Endothelial cell of umbilical vein (primary cell): Measurements from ENCODE around the gene HOXC13.

ENCODE experiments used
- CTCF ChIP-seq, 2 donors: IDR thresholded peaks; 1 replicate in 1 of 2; 2 replicates in 1 of 2; pipeline ENCODE4 v1.5.1; 2011; ENCODE audit warnings: low read length in 2 of 2, mild to moderate bottlenecking in 2 of 2, moderate library complexity in 2 of 2, control low read depth in 1 of 2, inconsistent platforms in 1 of 2, low read depth in 1 of 2; ENCODE audit not compliant: insufficient read depth in 1 of 2; ENCODE audit errors: extremely low read depth in 1 of 2
- EZH2 ChIP-seq: IDR thresholded peaks from 2 replicates; pipeline ENCODE4 v1.6.1; 2012; ENCODE audit warnings: borderline replicate concordance, low read depth, mild to moderate bottlenecking, moderate library complexity, low read length, inconsistent platforms; ENCODE audit not compliant: severe bottlenecking
- GATA2 ChIP-seq: IDR thresholded peaks from 2 replicates; pipeline ENCODE4 v1.7.0; 2011; ENCODE audit warnings: low read depth, mild to moderate bottlenecking, moderate library complexity, mixed read lengths, low read length; ENCODE audit not compliant: insufficient read length, insufficient read depth
- MAX ChIP-seq: IDR thresholded peaks from 2 replicates; pipeline ENCODE4 v1.6.1; 2011; ENCODE audit not compliant: insufficient read depth, insufficient read length
- POLR2A ChIP-seq: IDR thresholded peaks from 2 replicates; pipeline ENCODE4 v1.6.1; 2012; ENCODE audit warnings: low read depth, mild to moderate bottlenecking, control low read depth, low read length

GRCh38 chr12:53972722-53973235 is 34.1 kb downstream of the HOXC13 start, which contains the start of gene HOXC11:
- TF ChIP-seq MAX (no peak), EZH2 (no peak), CTCF (IDR thresholded peaks at IDR 0.05; ENCODE audit: extremely low read depth in 1 of 2, insufficient read depth in 1 of 2, low read depth in 1 of 2, low read length in 2 of 2) (no peak), GATA2 (no peak), POLR2A (no peak)
